Measurements from ENCODE around the gene DSC2. TPM values are rescaled to one million over a fixed set of nuclear protein-coding genes. Genes with fewer than 3 reads are reported as not detected.

DSC2 gene
- total and polyA plus RNA-seq, 2 donors from 2014 or later = 4.1 to 19.8 TPM

GRCh38 chr18:31104444-31104843, 2.2 kb upstream of the DSC2 start:
- DNase-seq = no peak
- H3K9ac ChIP-seq (ENCODE audit: low read length in 3 of 3) = no peak overlapping the region
- no peak for TF ChIP-seq CTCF (IDR thresholded peaks at IDR 0.05; ENCODE audit: borderline replicate concordance, extremely low read depth, insufficient read depth)
- H3K27ac ChIP-seq (ENCODE audit: low read depth in 2 of 2, low read length in 2 of 2) = no peak overlapping the region
- no peaks in the 10 kb centered on the region for H3K9me3 ChIP-seq (ENCODE audit: control insufficient read depth in 2 of 3, insufficient read depth in 1 of 3, low read length in 3 of 3)
- H3K36me3 ChIP-seq (ENCODE audit: control insufficient read depth in 2 of 3, insufficient read depth in 3 of 3, low read length in 3 of 3) = no peaks in the 10 kb centered on the region
- FAIRE-seq = no peak
- no peak overlapping the region for H3K4me3 ChIP-seq (ENCODE audit: low read length in 3 of 3)
- peaks cover 0 to 5% (median 5%) of the 10 kb centered on the region in 3 donors for H3K4me1 ChIP-seq (ENCODE audit: control insufficient read depth in 2 of 3, insufficient read depth in 2 of 3, low read depth in 1 of 3, low read length in 3 of 3)
- H3K27me3 ChIP-seq (ENCODE audit: control insufficient read depth, insufficient read depth, low read length) = no peaks in the 10 kb centered on the region
- intact Hi-C loops (cut with DNase I) = no loop called here

- H3K36me3 ChIP-seq (ENCODE audit: control insufficient read depth in 2 of 3, insufficient read depth in 3 of 3, low read length in 3 of 3) = no peaks in the 10 kb centered on the region
- H3K27ac ChIP-seq (ENCODE audit: low read depth in 2 of 2, low read length in 2 of 2) = no peak overlapping the region
- no peak for FAIRE-seq
- H3K9ac ChIP-seq (ENCODE audit: low read length in 3 of 3) = no peak overlapping the region
- no peak for TF ChIP-seq CTCF (IDR thresholded peaks at IDR 0.05; ENCODE audit: borderline replicate concordance, extremely low read depth, insufficient read depth)
- H3K4me3 ChIP-seq (ENCODE audit: low read length in 3 of 3) = no peak overlapping the region
- intact Hi-C loops (cut with DNase I) = no loop called here
- no peaks in the 10 kb centered on the region for H3K9me3 ChIP-seq (ENCODE audit: control insufficient read depth in 2 of 3, insufficient read depth in 1 of 3, low read length in 3 of 3)
- no peak for DNase-seq
- no peaks in the 10 kb centered on the region for H3K27me3 ChIP-seq (ENCODE audit: control insufficient read depth, insufficient read depth, low read length)
- peaks cover 0 to 5% (median 5%) of the 10 kb centered on the region in 3 donors for H3K4me1 ChIP-seq (ENCODE audit: control insufficient read depth in 2 of 3, insufficient read depth in 2 of 3, low read depth in 1 of 3, low read length in 3 of 3)
These were observed 1.2 kb upstream of the DSC2 start for GRCh38 chr18:31103423-31103822.

- H3K27me3 ChIP-seq (ENCODE audit: control insufficient read depth, insufficient read depth, low read length) = no peaks in the 10 kb centered on the region
- H3K4me1 ChIP-seq (ENCODE audit: control insufficient read depth in 2 of 3, insufficient read depth in 2 of 3, low read depth in 1 of 3, low read length in 3 of 3) = peaks cover 0 to 5% (median 5%) of the 10 kb centered on the region in 3 donors
- no peak overlapping the region for H3K27ac ChIP-seq (ENCODE audit: low read depth in 2 of 2, low read length in 2 of 2)
- no peaks in the 10 kb centered on the region for H3K36me3 ChIP-seq (ENCODE audit: control insufficient read depth in 2 of 3, insufficient read depth in 3 of 3, low read length in 3 of 3)
- DNase-seq (no peak), FAIRE-seq (no peak)
- intact Hi-C loops (cut with DNase I) = no loop called here
- H3K9ac ChIP-seq (ENCODE audit: low read length in 3 of 3) = no peak overlapping the region
- H3K9me3 ChIP-seq (ENCODE audit: control insufficient read depth in 2 of 3, insufficient read depth in 1 of 3, low read length in 3 of 3) = no peaks in the 10 kb centered on the region
- TF ChIP-seq CTCF (IDR thresholded peaks at IDR 0.05; ENCODE audit: borderline replicate concordance, extremely low read depth, insufficient read depth) = no peak
- no peak overlapping the region for H3K4me3 ChIP-seq (ENCODE audit: low read length in 3 of 3)
These were observed 720 bp upstream of the DSC2 start for GRCh38 chr18:31102941-31103340.
